ENCODE measurements around the gene OR7G1.

DNA sequence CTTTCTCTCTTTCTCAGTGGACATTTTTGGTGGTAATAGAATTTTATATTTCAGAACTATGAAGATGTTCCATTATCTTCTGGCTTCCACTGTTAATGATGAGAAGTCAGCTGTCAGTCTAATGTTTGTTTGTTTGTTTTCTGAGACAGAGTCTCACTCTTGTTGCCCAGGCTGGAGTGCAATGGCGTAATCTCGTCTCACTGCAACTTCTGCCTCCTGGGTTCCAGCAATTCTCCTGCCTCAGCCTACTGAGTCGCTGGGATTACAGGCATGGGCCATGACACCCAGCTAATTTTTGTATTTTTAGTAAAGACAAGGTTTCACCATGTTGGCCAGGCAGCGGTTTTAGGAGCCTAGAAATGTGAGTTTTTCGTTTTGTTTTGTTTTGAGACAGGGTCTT lies 29.4 kb upstream of the OR7G1 start:
- no peak for TF ChIP-seq POLR2A (IDR thresholded peaks at IDR 0.05)
- TF ChIP-seq, protein P1, sequence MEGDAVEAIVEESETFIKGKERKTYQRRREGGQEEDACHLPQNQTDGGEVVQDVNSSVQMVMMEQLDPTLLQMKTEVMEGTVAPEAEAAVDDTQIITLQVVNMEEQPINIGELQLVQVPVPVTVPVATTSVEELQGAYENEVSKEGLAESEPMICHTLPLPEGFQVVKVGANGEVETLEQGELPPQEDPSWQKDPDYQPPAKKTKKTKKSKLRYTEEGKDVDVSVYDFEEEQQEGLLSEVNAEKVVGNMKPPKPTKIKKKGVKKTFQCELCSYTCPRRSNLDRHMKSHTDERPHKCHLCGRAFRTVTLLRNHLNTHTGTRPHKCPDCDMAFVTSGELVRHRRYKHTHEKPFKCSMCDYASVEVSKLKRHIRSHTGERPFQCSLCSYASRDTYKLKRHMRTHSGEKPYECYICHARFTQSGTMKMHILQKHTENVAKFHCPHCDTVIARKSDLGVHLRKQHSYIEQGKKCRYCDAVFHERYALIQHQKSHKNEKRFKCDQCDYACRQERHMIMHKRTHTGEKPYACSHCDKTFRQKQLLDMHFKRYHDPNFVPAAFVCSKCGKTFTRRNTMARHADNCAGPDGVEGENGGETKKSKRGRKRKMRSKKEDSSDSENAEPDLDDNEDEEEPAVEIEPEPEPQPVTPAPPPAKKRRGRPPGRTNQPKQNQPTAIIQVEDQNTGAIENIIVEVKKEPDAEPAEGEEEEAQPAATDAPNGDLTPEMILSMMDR (IDR thresholded peaks at IDR 0.05 in 4 of 5, conservative IDR thresholded peaks at IDR 0.05 in 1 of 5): no peak

Measured in gastrocnemius medialis (tissue), 4 donors.